ENCODE data around the gene HOXA1. TPM values are rescaled to one million over a fixed set of nuclear protein-coding genes. Genes with fewer than 3 reads are reported as not detected.

Gene HOXA1
- total RNA-seq, 1 donor from 2014 or later: 2.5 TPM

GRCh38 chr7:27117887-27118491, 22.2 kb upstream of the HOXA1 start:
- DNase-seq (ENCODE audit: extremely low read depth, low read depth, low spot score): no peak

- no peak for DNase-seq (ENCODE audit: extremely low read depth, low read depth, low spot score)
Observed at GRCh38 chr7:27116962-27117886, 21.4 kb upstream of the HOXA1 start.

- no peak for DNase-seq (ENCODE audit: extremely low read depth, low read depth, low spot score)
Observed at GRCh38 chr7:27116031-27116961, 20.5 kb upstream of the HOXA1 start.

DNA sequence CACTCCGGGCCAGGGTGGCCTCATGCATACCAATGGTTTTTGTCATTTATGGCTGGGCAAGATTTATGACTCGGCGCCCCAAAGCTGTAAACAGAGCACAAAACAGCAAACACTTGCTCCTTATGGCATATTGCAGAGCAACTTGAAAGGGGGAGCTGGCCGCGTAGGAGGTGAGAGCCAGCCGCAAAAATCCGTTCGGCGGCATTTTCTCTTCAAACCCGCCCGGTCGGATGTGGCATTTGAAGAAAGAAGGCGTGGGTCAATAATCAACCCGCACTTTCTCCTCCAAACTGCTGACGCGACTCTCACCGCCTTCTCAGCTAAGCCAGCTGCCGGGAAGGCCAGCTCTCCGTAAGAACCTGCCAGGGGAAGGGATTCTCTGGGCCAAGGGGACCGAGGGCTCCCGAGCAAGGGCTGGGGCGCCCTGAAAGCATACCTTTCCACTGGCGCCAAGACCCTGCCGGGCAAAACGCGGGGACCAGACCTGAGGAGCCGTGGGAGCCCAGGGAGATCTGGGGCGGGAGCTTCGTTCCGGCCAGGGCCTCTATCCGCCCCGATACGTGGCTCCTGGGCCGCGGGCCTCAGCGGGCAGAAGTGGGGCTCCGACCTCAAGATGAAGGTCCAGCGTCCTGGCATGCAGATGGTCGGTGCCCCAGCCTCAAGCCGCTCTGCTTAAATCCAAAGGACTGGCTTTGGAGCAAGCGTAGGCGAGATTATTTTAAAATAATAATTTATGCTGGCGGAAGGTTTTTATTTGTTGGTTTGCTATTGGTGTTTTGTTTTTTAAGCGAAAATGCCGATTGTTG, 19.6 kb upstream of the HOXA1 start:
- no peak for DNase-seq (ENCODE audit: extremely low read depth, low read depth, low spot score)

- DNase-seq (ENCODE audit: extremely low read depth, low read depth, low spot score): no peak
Observed at GRCh38 chr7:27114881-27115220, 19.1 kb upstream of the HOXA1 start.

- no peak for DNase-seq (ENCODE audit: extremely low read depth, low read depth, low spot score)
Observed at GRCh38 chr7:27113991-27114769, 18.4 kb upstream of the HOXA1 start.

GRCh38 chr7:27112955-27113949, 17.5 kb upstream of the HOXA1 start:
- DNase-seq (ENCODE audit: extremely low read depth, low read depth, low spot score): no peak

DNA sequence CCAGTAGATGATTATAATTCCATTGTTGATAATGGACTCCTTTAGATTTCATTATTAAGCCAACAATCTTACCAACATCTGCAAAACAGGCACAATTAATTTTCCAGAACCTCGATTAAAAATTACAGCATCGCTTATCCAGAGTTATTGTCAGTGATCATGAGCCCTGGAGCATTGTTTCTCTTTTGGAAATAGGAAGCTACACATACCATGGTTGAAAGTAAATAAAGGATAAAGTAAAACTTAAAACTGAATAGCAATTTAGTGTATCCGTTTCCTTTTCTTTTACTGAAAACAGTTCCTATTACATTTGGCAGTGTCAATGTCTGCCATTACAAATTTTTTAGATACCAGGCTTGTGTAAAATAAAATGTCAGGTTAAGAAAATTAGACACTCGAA, 16.6 kb upstream of the HOXA1 start:
- no peak for DNase-seq (ENCODE audit: extremely low read depth, low read depth, low spot score)

- DNase-seq (ENCODE audit: extremely low read depth, low read depth, low spot score): no peak
Observed at GRCh38 chr7:27111751-27112277, 16.0 kb upstream of the HOXA1 start.

DNA sequence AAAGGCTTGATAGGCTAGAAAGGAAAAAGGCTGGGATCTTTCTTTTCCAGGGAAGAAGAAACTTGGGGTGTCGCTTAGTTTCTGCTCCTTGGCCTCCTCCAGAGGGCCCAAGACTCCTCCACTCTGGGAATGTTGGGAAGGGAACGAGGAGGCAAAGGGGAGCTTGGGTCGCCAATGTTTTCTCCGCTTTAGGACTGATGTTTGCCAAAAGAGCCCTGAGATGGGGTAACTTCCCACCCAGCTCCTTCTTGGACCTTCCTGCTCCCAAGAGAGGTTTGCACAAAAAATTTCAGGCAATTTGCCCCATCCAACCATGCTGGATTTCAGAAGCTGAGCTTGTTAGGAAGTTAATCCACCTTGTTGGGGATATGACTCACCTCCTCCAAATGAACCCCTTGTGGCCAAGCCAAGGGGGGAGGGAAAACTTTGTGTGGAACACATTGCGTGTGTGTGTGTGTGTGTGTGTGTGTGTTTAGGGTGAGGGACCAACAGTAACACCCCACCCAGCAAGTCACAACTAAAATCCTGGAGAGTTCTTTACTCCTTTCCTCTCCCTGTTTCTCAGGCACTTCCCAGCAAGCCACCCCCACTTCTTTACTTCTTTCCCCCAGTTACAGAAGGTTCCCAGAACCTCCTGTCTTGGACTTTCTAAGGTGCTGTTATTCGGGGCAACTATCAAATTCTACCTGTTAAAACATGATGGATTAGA, 15.4 kb upstream of the HOXA1 start:
- no peak for DNase-seq (ENCODE audit: extremely low read depth, low read depth, low spot score)

DNA sequence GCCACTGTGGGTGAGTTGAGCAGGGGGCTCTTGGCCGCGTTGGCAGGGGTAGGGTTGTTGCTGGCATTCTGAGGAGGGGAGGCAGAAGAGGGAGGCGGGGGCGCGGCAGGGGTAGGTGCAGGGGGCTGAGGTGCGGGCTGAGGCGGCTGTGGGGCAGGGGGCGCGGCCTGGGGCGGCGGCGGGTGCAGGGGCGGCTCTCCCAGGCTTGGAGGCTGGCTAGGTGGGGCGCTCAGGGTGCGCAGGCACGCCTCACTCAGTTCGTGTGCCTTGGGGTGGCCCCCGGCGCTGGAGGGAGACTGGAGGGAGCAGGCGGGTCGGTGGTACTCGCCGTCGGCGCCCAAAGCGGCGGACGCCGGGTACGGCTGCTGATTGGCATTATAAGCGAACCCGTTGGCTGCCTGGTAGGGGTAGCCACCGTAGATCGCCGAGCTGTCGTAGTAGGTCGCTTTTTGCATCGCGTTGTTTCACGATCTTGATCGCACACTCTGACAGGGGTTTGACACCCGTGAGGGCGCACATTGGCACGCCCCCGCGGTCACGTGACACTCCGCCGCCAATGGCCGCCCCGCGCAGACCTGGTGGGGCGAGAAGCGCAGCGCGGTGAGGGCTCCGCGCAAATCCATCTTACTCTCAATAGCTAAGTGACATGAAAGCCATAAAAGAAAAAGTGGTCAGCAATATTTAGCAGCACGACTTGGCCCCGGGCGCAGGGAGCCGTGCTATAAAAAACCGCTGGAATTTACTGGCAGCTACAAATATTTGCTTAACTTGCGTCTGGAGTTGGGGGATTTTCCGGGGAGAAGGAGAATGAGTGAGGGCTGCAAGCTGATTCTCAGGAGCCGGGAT, 14.6 kb upstream of the HOXA1 start:
- no peak for DNase-seq (ENCODE audit: extremely low read depth, low read depth, low spot score)

DNA sequence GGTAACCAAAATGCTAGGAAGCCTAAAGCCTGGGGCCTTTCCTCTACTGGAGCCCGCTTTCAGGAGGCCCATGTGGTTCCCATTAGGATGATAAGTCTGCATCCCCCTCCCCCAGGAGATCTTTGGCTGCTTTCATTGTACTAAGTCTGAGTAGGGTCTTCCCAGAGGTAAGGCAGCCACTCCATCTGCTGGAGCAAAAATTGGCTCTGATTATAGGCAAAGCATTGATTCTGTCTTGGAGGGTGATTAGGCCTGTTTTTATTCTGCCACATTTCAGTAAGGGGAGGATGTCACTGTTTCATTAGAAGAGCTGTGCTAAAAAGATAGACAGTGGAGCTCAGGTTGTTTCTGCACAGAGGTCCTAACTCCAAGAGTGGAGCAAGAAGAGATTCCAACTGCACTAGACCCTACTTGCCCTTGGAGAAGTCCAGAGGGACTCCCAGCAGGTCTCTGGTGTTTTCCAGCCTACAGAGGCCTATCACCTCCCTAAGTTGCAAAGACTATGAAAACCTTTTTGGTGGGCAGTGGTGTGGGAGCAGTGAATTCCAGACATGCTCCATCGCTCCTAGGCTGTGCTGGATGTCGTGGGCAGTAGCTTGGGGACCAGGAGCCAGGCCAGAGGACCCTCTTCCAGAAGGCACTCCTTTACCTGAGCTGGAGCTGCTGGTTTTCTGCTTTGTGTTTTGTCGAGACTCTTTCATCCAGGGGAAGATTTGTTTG, 13.8 kb upstream of the HOXA1 start:
- no peak for DNase-seq (ENCODE audit: extremely low read depth, low read depth, low spot score)

DNA sequence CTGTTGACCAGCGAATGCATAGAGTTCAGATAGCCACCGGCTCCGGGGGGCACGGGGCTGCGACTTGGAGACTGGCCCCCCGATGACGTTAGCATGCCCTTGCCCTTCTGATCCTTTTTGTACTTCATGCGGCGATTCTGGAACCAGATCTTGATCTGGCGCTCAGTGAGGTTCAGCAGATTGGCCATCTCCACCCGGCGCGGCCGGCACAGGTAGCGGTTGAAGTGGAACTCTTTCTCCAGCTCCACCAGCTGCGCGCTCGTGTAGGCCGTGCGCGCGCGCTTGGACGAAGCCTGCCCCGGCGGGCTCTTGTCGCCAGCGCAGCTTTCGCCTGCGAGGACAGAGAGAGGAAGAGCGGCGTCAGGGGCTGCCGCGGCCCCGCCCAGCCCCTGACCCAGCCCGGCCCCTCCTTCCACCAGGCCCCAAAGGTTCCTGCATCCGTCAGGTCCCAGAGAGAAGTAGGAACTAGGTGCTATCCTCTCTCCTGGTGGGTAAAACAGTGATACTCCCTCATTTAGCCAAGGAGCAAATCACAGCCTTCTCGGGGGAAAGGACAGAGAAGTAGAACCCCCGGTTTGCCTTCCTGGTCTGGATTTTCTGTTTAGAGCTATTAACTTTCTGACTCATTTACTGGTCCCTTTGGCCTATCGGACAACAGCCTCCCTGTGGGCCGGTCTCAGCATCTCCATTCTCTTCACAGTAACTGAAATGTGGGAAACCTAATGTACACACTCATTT, 12.8 kb upstream of the HOXA1 start:
- DNase-seq (ENCODE audit: extremely low read depth, low read depth, low spot score): no peak

GRCh38 chr7:27107391-27108381, 11.9 kb upstream of the HOXA1 start:
- DNase-seq (ENCODE audit: extremely low read depth, low read depth, low spot score): no peak

All from glomerular endothelial cell (primary cell).